ENCODE measurements around the gene PKM. TPM values are rescaled to one million over a fixed set of nuclear protein-coding genes. Genes with fewer than 3 reads are reported as not detected.

Gene PKM
- total RNA-seq, 1 experiment from 2014 or later = 4,058 TPM

GRCh38 chr15:72205896-72206676 is 24.9 kb downstream of the PKM start:
- in situ Hi-C loops (cut with HindIII; ENCODE audit: low pct_unique_long_range_greater_than_20kb, low sequenced_read_pairs) = no loop called here
- no peak for DNase-seq (ENCODE audit: low read depth)

- no peak for DNase-seq (ENCODE audit: low read depth)
- in situ Hi-C loops (cut with HindIII; ENCODE audit: low pct_unique_long_range_greater_than_20kb, low sequenced_read_pairs) = no loop called here
Measured at GRCh38 chr15:72205273-72205672, 25.7 kb downstream of the PKM start.

GRCh38 chr15:72203507-72203837 is 27.5 kb downstream of the PKM start:
- in situ Hi-C loops (cut with HindIII; ENCODE audit: low pct_unique_long_range_greater_than_20kb, low sequenced_read_pairs) = no loop called here
- peak; percentile 90 for DNase-seq (ENCODE audit: low read depth)

GRCh38 chr15:72202801-72203506 is 28.0 kb downstream of the PKM start:
- in situ Hi-C loops (cut with HindIII; ENCODE audit: low pct_unique_long_range_greater_than_20kb, low sequenced_read_pairs) = no loop called here

GRCh38 chr15:72202302-72202701 is 28.7 kb downstream of the PKM start:
- no peak for DNase-seq (ENCODE audit: low read depth)
- in situ Hi-C loops (cut with HindIII; ENCODE audit: low pct_unique_long_range_greater_than_20kb, low sequenced_read_pairs) = no loop called here

More at GRCh38 chr15:72202801-72203506, 28.0 kb downstream of the PKM start:
- DNase-seq (ENCODE audit: low read depth) = no peak

GRCh38 chr15:72201391-72201921 is 29.5 kb downstream of the PKM start:
- no peak for DNase-seq (ENCODE audit: low read depth)
- in situ Hi-C loops (cut with HindIII; ENCODE audit: low pct_unique_long_range_greater_than_20kb, low sequenced_read_pairs) = no loop called here

- DNase-seq (ENCODE audit: low read depth) = no peak
- in situ Hi-C loops (cut with HindIII; ENCODE audit: low pct_unique_long_range_greater_than_20kb, low sequenced_read_pairs) = no loop called here
Measured at GRCh38 chr15:72200395-72201237, 30.4 kb downstream of the PKM start.

- in situ Hi-C loops (cut with HindIII; ENCODE audit: low pct_unique_long_range_greater_than_20kb, low sequenced_read_pairs) = no loop called here
- peak; percentile 76 for DNase-seq (ENCODE audit: low read depth)
Measured at GRCh38 chr15:72199721-72200212, 31.2 kb downstream of the PKM start.

GRCh38 chr15:72199205-72199515 is 31.8 kb downstream of the PKM start:
- in situ Hi-C loops (cut with HindIII; ENCODE audit: low pct_unique_long_range_greater_than_20kb, low sequenced_read_pairs) = no loop called here

GRCh38 chr15:72198356-72199204 is 32.4 kb downstream of the PKM start:
- in situ Hi-C loops (cut with HindIII; ENCODE audit: low pct_unique_long_range_greater_than_20kb, low sequenced_read_pairs) = no loop called here
- peak; percentile 49 for DNase-seq (ENCODE audit: low read depth)

More at GRCh38 chr15:72199205-72199515, 31.8 kb downstream of the PKM start:
- no peak for DNase-seq (ENCODE audit: low read depth)

- peak; percentile 70 for DNase-seq (ENCODE audit: low read depth)
- in situ Hi-C loops (cut with HindIII; ENCODE audit: low pct_unique_long_range_greater_than_20kb, low sequenced_read_pairs) = no loop called here
Measured at GRCh38 chr15:72197460-72198355, 33.3 kb downstream of the PKM start, which contains the start of gene GRAMD2A. TSS of gene GRAMD2A (minus strand) at chr15:72197787.

GRCh38 chr15:72197041-72197459 is 33.9 kb downstream of the PKM start:
- in situ Hi-C loops (cut with HindIII; ENCODE audit: low pct_unique_long_range_greater_than_20kb, low sequenced_read_pairs) = no loop called here
- DNase-seq (ENCODE audit: low read depth) = no peak

GRCh38 chr15:72196409-72197040 is 34.5 kb downstream of the PKM start:
- in situ Hi-C loops (cut with HindIII; ENCODE audit: low pct_unique_long_range_greater_than_20kb, low sequenced_read_pairs) = no loop called here
- no peak for DNase-seq (ENCODE audit: low read depth)

GRCh38 chr15:72195101-72195511 is 35.9 kb downstream of the PKM start:
- in situ Hi-C loops (cut with HindIII; ENCODE audit: low pct_unique_long_range_greater_than_20kb, low sequenced_read_pairs) = no loop called here
- DNase-seq (ENCODE audit: low read depth) = no peak

- no peak for DNase-seq (ENCODE audit: low read depth)
- in situ Hi-C loops (cut with HindIII; ENCODE audit: low pct_unique_long_range_greater_than_20kb, low sequenced_read_pairs) = no loop called here
Measured at GRCh38 chr15:72193836-72194396, 37.1 kb downstream of the PKM start.

GRCh38 chr15:72192416-72192815 is 38.6 kb downstream of the PKM start:
- no peak for DNase-seq (ENCODE audit: low read depth)
- in situ Hi-C loops (cut with HindIII; ENCODE audit: low pct_unique_long_range_greater_than_20kb, low sequenced_read_pairs) = no loop called here

Data from Caki2 (cell line).